ENCODE results near the gene PCYT1A. TPM values are rescaled to one million over a fixed set of nuclear protein-coding genes. Genes with fewer than 3 reads are reported as not detected.

The PCYT1A gene
- polyA plus RNA-seq, 1 donor (not counting 4 experiments of a cell fraction or from before 2014, with no cell fraction given) = 108 TPM

GRCh38 chr3:196280689-196281440 lies 6.7 kb downstream of the PCYT1A start:
- Histone ChIP-seq H2AFZ (ENCODE audit: control insufficient read depth, low read length) (no peak overlapping the region), H3K79me2 (ENCODE audit: control insufficient read depth, insufficient read depth, low read length) (peaks cover 78% of the 10 kb centered on the region), H3K4me3 (ENCODE audit: control insufficient read depth in 2 of 3, extremely low read depth in 1 of 3, insufficient read depth in 2 of 3, low read depth in 1 of 3, low read length in 3 of 3) (no peak overlapping the region), H3K27me3 (ENCODE audit: control insufficient read depth, extremely low read depth, insufficient read depth, low read length) (no peaks in the 10 kb centered on the region), H3K4me1 (ENCODE audit: control insufficient read depth, extremely low read depth, insufficient read depth, low read length) (peaks cover 41% of the 10 kb centered on the region), H3K36me3 (ENCODE audit: control insufficient read depth in 2 of 2, extremely low read depth in 1 of 2, insufficient read depth in 2 of 2, low read length in 2 of 2) (peaks cover 0 to 3% of the 10 kb centered on the region in 2 experiments), H3K9ac (ENCODE audit: control insufficient read depth, extremely low read depth, insufficient read depth, low read length) (no peak overlapping the region), H3K9me3 (ENCODE audit: control insufficient read depth, low read depth, low read length) (no peaks in the 10 kb centered on the region), H3K4me2 (ENCODE audit: control insufficient read depth, extremely low read depth, insufficient read depth, low read depth, low read length) (peak overlapping the region; percentile 55), H3K27ac (ENCODE audit: control insufficient read depth, insufficient read depth, low read length) (peak overlapping the region; percentile 40), H3K9me1 (ENCODE audit: control insufficient read depth, extremely low read depth, insufficient read depth, low read length) (no peaks in the 10 kb centered on the region), H4K20me1 (ENCODE audit: control insufficient read depth, extremely low read depth, insufficient read depth, low read length) (peaks cover 2% of the 10 kb centered on the region)
- dilution Hi-C loops (cut with MboI; ENCODE audit: extremely low pct_ligation_motif_present, low sequenced_read_pairs) = no loop called here
- DNase-seq (ENCODE audit: low read depth, low spot score) (no peak), FAIRE-seq (no peak)
- TF ChIP-seq EZH2 (IDR thresholded peaks at IDR 0.05; ENCODE audit: low read length) = no peak
- no peak for TF ChIP-seq CTCF (optimal IDR thresholded peaks at IDR 0.05 in 1 of 3, IDR thresholded peaks at IDR 0.05 in 1 of 3, conservative IDR thresholded peaks at IDR 0.05 in 1 of 3; ENCODE audit: extremely low read depth in 1 of 3, insufficient read depth in 2 of 3, low read length in 3 of 3)

DNA sequence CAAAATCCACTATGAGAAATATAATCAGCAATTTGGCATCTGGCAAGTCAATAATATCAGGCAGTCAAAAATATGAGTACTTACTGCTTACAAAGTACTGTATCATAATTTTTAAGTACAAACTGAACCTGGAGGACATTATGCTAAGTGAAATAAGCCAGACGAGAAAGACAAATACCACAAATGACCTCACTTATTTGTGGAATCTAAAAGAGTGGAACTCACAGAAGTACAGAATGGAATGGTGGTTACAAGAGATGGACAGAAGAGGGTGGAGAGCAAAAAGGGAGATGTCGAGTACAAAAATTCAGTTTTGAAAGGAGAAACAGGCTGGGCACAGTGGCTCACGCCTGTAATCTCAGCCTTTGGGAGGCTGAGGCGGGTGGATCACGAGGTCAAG lies 12.4 kb downstream of the PCYT1A start:
- TF ChIP-seq CTCF (optimal IDR thresholded peaks at IDR 0.05 in 1 of 3, IDR thresholded peaks at IDR 0.05 in 1 of 3, conservative IDR thresholded peaks at IDR 0.05 in 1 of 3; ENCODE audit: extremely low read depth in 1 of 3, insufficient read depth in 2 of 3, low read length in 3 of 3) = no peak
- no peak for TF ChIP-seq EZH2 (IDR thresholded peaks at IDR 0.05; ENCODE audit: low read length)
- peak overlapping the region; percentile 72 for H3K4me2 ChIP-seq (ENCODE audit: control insufficient read depth, extremely low read depth, insufficient read depth, low read depth, low read length)
- H3K9ac ChIP-seq (ENCODE audit: control insufficient read depth, extremely low read depth, insufficient read depth, low read length) = no peak overlapping the region
- no peak overlapping the region for H2AFZ ChIP-seq (ENCODE audit: control insufficient read depth, low read length)
- H3K9me3 ChIP-seq (ENCODE audit: control insufficient read depth, low read depth, low read length) = no peaks in the 10 kb centered on the region
- no peak for FAIRE-seq
- peaks cover 25% of the 10 kb centered on the region for H3K4me1 ChIP-seq (ENCODE audit: control insufficient read depth, extremely low read depth, insufficient read depth, low read length)
- no peaks in the 10 kb centered on the region for H4K20me1 ChIP-seq (ENCODE audit: control insufficient read depth, extremely low read depth, insufficient read depth, low read length)
- no peak for DNase-seq (ENCODE audit: low read depth, low spot score)
- H3K79me2 ChIP-seq (ENCODE audit: control insufficient read depth, insufficient read depth, low read length) = peaks cover 73% of the 10 kb centered on the region
- H3K36me3 ChIP-seq (ENCODE audit: control insufficient read depth in 2 of 2, extremely low read depth in 1 of 2, insufficient read depth in 2 of 2, low read length in 2 of 2) = peaks cover 16 to 20% of the 10 kb centered on the region in 2 experiments
- dilution Hi-C loops (cut with MboI; ENCODE audit: extremely low pct_ligation_motif_present, low sequenced_read_pairs) = no loop called here
- H3K27ac ChIP-seq (ENCODE audit: control insufficient read depth, insufficient read depth, low read length) = peak overlapping the region; percentile 29
- H3K4me3 ChIP-seq (ENCODE audit: control insufficient read depth in 2 of 3, extremely low read depth in 1 of 3, insufficient read depth in 2 of 3, low read depth in 1 of 3, low read length in 3 of 3) = no peak overlapping the region
- no peaks in the 10 kb centered on the region for H3K9me1 ChIP-seq (ENCODE audit: control insufficient read depth, extremely low read depth, insufficient read depth, low read length)
- no peaks in the 10 kb centered on the region for H3K27me3 ChIP-seq (ENCODE audit: control insufficient read depth, extremely low read depth, insufficient read depth, low read length)

All from keratinocyte (primary cell).